HFF-Myc (cell line): ENCODE results near the gene ACP7.

Source experiments
- DNase-seq: peaks from one replicate; pipeline ENCODE4 v3.0.0-alpha.2; 2011; ENCODE audit warnings: low read depth; ENCODE audit errors: extremely low read depth
- H3K4me3 ChIP-seq: replicated peaks from 2 replicates; pipeline ENCODE4 v1.5.1; 2011; ENCODE audit warnings: low read depth, mild to moderate bottlenecking, control low read depth, low read length
- CTCF ChIP-seq: IDR thresholded peaks from 2 replicates; pipeline ENCODE4 v1.5.1; 2012; ENCODE audit warnings: mild to moderate bottlenecking, low read depth, low read length, control low read depth; ENCODE audit errors: missing control alignments

The ACP7 gene

DNA sequence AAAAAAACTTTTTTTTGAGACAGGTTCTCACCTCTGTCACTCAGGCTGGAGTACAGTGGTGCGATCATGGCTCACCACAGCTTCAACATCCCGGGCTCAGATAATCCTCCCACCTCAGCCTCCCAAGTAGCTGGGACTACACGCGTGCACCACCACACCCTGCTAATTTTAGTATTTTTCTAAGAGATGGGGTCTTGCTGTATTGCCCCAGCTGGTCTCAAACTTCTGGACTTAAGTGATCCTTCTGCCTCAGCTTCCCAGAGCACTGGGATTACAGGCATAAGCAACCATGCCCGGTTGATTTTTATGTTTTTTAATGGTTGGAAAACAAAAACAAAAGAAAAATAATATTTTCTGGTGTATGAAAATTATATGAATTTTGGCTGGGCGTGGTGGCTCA is 9.2 kb upstream of the ACP7 start:
- H3K4me3 ChIP-seq: no peak overlapping the region
- no peak for DNase-seq
- no peak for TF ChIP-seq CTCF

- TF ChIP-seq CTCF: no peak
- no peak for DNase-seq
- H3K4me3 ChIP-seq: no peak overlapping the region
Measured at GRCh38 chr19:39077323-39077722, 6.8 kb upstream of the ACP7 start.

DNA sequence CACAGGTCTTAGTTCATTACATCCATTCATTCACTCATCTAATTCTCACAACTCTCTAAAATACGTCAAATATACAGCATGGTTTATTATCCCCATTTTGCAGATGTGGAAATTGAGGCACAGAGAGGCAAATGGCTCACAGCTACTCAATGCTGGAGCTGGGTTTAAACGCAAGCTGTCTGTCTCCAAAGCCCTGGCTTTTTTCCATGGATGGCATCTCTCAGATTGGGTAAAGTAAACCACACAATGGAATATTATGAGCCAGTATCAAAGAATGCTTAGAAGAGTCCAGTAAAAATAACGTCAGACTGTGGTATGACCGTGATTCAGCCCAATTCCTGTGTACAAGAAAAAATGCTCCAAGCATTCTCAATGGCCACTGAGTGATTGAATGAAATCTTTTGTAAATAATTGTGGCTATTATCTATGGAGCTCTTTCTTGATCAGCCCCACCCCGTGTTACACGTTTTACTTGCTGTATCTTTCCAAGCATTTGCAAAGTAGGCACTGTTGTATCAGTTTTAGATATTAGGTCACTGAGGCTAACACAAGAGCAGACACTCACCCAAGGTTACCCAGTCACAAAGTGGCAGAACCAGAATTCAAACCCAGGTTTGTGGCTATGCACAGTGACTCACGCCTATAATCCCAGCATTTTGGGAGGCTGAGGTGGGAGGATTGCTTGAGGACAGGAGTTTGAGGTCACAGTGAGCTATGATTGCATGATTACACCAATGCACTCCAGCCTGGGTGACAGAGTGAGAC is 5.5 kb upstream of the ACP7 start:
- peak; percentile 35 for DNase-seq
- no peak for TF ChIP-seq CTCF
- H3K4me3 ChIP-seq: no peak overlapping the region

GRCh38 chr19:39080431-39080830 is 3.7 kb upstream of the ACP7 start:
- DNase-seq: no peak
- H3K4me3 ChIP-seq: no peak overlapping the region
- TF ChIP-seq CTCF: no peak

DNA sequence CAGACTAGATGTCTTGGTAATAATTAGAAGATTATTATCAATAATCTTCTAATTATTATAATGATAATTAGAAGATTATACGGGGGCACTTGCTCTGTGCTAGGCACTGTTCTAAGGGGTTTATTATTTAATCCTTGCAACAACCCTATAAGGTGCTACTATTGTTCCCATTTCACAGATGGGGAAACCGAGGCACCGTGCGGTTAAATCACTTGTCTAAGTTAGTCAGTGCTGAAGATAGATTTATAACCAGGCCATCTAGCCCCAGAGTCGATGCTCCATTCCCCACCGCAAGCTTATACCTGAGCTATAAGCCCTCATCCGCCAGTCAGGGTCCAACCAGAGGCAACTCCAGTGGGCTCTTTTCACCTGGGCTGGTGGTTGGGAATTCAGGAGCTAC is 2.0 kb upstream of the ACP7 start:
- no peak overlapping the region for H3K4me3 ChIP-seq
- TF ChIP-seq CTCF: no peak
- DNase-seq: no peak

DNA sequence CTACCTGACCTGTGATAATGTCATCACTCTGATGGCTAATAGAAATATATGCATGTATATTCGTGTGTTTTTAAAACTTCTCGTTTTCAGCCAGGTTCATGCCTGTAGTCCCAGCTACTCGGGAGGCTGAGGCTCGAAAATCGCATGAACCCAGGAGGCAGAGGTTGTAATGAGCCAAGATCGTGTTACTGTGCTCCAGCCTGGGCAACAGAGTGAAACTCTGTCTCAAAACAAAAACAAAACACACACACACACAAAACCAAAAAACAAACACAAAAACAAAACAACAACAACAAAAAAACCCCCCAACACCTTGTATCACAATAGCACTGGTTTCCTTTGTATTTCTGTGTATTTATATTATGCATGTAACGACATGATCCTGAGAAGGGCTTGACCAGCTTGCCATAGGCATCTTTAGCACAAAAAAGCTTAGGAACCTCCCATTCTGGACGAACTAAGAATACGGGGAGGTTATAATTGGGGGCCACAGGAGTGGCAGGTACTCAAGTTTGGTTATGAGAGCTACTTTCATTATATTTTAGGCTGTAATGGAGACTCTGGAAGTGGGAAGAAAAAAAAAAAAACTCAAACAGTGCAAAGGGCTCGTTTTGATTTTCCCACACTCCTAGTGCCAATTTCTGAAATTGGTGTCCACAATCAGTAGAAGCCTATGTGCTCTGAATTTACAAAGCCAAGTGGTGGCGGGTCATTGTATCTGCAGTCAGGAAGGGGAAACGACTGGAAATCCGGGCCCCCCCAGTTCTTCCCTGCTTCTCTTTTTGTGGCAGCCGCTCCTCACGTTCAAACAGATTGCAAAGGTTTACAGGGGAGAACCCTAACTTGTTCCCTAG is 1.2 kb upstream of the ACP7 start:
- no peak for TF ChIP-seq CTCF
- DNase-seq: no peak
- no peak overlapping the region for H3K4me3 ChIP-seq
